HG02870 (cell line): ENCODE data around the gene TTLL11.
"Not testable (repeated sequence)": the region's sequence is repeated elsewhere in the genome, so short reads cannot be mapped to it uniquely, and the experiment has no call there.

ENCODE experiments used
- ATAC-seq: cut with Tn5 transposase; IDR thresholded peaks from one replicate; pipeline ENCODE4 v1.9.1; 2021; ENCODE audit warnings: mild to moderate bottlenecking, moderate library complexity; ENCODE audit not compliant: unreplicated experiment

Gene TTLL11

GRCh38 chr9:122085260-122085659 lies 7.8 kb downstream of the TTLL11 start:
- ATAC-seq = no peak

GRCh38 chr9:122084026-122084675 lies 9.0 kb downstream of the TTLL11 start:
- ATAC-seq = no peak

GRCh38 chr9:122080986-122081385 lies 12.1 kb downstream of the TTLL11 start:
- no peak for ATAC-seq

- no peak for ATAC-seq
Measured at GRCh38 chr9:122078557-122078956, 14.6 kb downstream of the TTLL11 start.

- ATAC-seq = no peak
Measured at GRCh38 chr9:122076773-122077172, 16.3 kb downstream of the TTLL11 start.

GRCh38 chr9:122076117-122076516 lies 17.0 kb downstream of the TTLL11 start:
- no peak for ATAC-seq

GRCh38 chr9:122075135-122076030 lies 17.7 kb downstream of the TTLL11 start:
- no peak for ATAC-seq

- ATAC-seq = no peak
Measured at GRCh38 chr9:122071715-122072114, 21.4 kb downstream of the TTLL11 start.

GRCh38 chr9:122070728-122071515 lies 22.2 kb downstream of the TTLL11 start:
- ATAC-seq = no peak

GRCh38 chr9:122066680-122067079 lies 26.4 kb downstream of the TTLL11 start:
- not testable (repeated sequence) for ATAC-seq

- no peak for ATAC-seq
Measured at GRCh38 chr9:122065923-122066629, 27.0 kb downstream of the TTLL11 start.

- no peak for ATAC-seq
Measured at GRCh38 chr9:122060481-122060880, 32.6 kb downstream of the TTLL11 start.

GRCh38 chr9:122059955-122060324 lies 33.2 kb downstream of the TTLL11 start:
- no peak for ATAC-seq

- ATAC-seq = no peak
Measured at GRCh38 chr9:122059214-122059954, 33.7 kb downstream of the TTLL11 start.

- no peak for ATAC-seq
Measured at GRCh38 chr9:122058709-122059108, 34.4 kb downstream of the TTLL11 start.

GRCh38 chr9:122058051-122058450 lies 35.1 kb downstream of the TTLL11 start:
- ATAC-seq = no peak

GRCh38 chr9:122057211-122057610 lies 35.9 kb downstream of the TTLL11 start:
- ATAC-seq = no peak

GRCh38 chr9:122056484-122056883 lies 36.6 kb downstream of the TTLL11 start:
- no peak for ATAC-seq

- no peak for ATAC-seq
Measured at GRCh38 chr9:122055701-122056100, 37.4 kb downstream of the TTLL11 start.
